Cardiac muscle cell (in vitro differentiated cells and primary cell): Measurements from ENCODE around the gene RTTN. TPM values are rescaled to one million over a fixed set of nuclear protein-coding genes. Genes with fewer than 3 reads are reported as not detected.

Experiments used
- DNase-seq, 2 donors: peaks; one replicate each; pipeline versions ENCODE4 v3.0.0 to v3.0.0-alpha.2; 2010 to 2017; ENCODE audit warnings: low read depth in 1 of 2, low spot score in 1 of 2
- H3K27ac ChIP-seq: fragments of 200-600 bp; sonication (generic); 2 replicates; pipeline ENCODE4 v1.5.1; 2016
- H3K27me3 ChIP-seq: fragments of 200-600 bp; sonication (generic); 2 replicates; pipeline ENCODE4 v1.6.0; 2016; ENCODE audit warnings: control low read depth
- H3K36me3 ChIP-seq: fragments of 200-600 bp; sonication (generic); 2 replicates; pipeline ENCODE4 v1.5.1; 2016; ENCODE audit warnings: control low read depth
- H3K4me1 ChIP-seq: fragments of 200-600 bp; sonication (generic); 2 replicates; pipeline ENCODE4 v1.8.1; 2017; ENCODE audit warnings: low read depth, mild to moderate bottlenecking, mixed run types
- H3K4me3 ChIP-seq: fragments of 200-600 bp; sonication (generic); 2 replicates; pipeline ENCODE4 v1.5.1; 2016; ENCODE audit warnings: mild to moderate bottlenecking
- H3K9me3 ChIP-seq: fragments of 200-600 bp; sonication (generic); 2 replicates; pipeline ENCODE4 v1.5.1; 2017; ENCODE audit warnings: low read depth, mild to moderate bottlenecking, control low read depth
- CTCF ChIP-seq: IDR thresholded peaks from 2 replicates; pipeline ENCODE4 v1.5.1; 2012; ENCODE audit warnings: low read depth, mild to moderate bottlenecking, low read length
- polyA plus RNA-seq: library from polyadenylated mRNA; unstranded; fragments of >200 nt; fragmentation: Nextera tagmentation; extraction: Ambion mirVana; gene quantifications from 2 replicates; pipeline ENCODE4 v1.2.1, GENCODE V29; 2016
- total RNA-seq: library from RNA; depleted of rRNA; stranded (reverse); fragments of >200 nt; gene quantifications from 2 replicates; pipeline ENCODE4 v1.2.3, GENCODE V29; 2016

Gene RTTN
- total and polyA plus RNA-seq, 2 experiments from 2014 or later: 4.7 to 21.7 TPM

DNA sequence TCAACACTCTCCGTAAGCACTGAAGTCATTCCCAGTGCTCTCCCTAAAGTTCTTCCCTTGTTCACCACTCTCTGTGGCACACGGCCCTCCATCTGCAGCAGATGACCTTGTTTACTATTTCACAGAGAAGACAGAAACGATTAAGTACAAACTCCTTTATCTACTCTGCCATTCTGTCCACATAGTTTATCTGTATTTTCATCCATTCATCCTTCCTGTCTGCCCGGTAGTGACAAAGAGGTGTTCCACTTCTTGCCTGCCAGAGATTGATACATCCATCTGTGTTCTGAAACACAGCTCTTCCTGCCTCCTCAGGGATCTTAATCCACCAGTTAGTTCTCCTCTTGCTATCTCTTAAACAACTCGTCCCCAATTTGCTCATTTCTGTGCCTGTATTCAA is 179.9 kb downstream of the RTTN start:
- Histone ChIP-seq H3K36me3 (peaks cover 9% of the 10 kb centered on the region), H3K4me3 (no peak overlapping the region), H3K27me3 (no peaks in the 10 kb centered on the region), H3K4me1 (peaks cover 5% of the 10 kb centered on the region), H3K9me3 (no peaks in the 10 kb centered on the region), H3K27ac (no peak overlapping the region)
- TF ChIP-seq CTCF: no peak
- DNase-seq: no peak

DNA sequence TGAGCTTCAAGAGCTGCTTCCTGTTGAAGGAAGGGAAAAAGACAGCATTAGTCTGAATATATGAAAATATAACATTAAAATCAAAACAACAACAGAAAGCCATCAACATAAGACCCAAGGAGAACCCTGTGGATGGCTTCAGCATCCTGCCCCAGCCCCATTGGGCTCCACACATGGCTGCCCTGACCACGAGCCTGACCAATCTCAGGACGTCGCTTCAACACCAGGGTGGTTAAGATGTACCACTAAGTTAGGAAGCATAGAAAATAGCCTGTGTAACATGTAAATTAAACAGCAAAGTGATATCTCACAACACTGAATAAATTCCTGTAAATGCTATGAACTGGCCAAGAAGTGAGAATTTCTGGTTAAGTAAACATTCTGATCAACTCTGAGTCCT is 180.7 kb downstream of the RTTN start:
- no peak for DNase-seq
- peaks cover 5% of the 10 kb centered on the region for H3K4me1 ChIP-seq
- no peak overlapping the region for H3K27ac ChIP-seq
- no peak overlapping the region for H3K4me3 ChIP-seq
- H3K36me3 ChIP-seq: peaks cover 9% of the 10 kb centered on the region
- H3K9me3 ChIP-seq: no peaks in the 10 kb centered on the region
- H3K27me3 ChIP-seq: no peaks in the 10 kb centered on the region
- no peak for TF ChIP-seq CTCF

DNA sequence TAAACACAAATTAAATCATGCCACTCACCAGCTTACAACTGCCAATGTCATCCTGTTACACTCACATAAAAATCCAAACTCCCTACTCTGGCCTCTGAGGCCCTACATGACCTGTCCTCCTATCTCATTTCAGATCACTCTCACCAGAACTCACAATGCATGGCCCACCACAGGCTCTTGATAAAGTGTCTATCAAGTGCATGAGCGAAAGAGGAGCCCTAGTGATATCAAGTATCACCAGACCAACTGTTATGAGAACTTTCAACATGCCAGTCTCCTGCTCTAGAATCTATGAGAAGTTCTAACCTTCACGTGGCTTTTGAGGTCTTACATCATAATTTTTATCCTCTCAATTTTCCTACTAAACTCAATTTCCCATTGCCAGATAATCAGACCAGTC is 181.4 kb downstream of the RTTN start:
- H3K9me3 ChIP-seq: no peaks in the 10 kb centered on the region
- no peak overlapping the region for H3K27ac ChIP-seq
- no peak overlapping the region for H3K4me3 ChIP-seq
- no peak for DNase-seq
- H3K4me1 ChIP-seq: peaks cover 6% of the 10 kb centered on the region
- peaks cover 5% of the 10 kb centered on the region for H3K36me3 ChIP-seq
- no peak for TF ChIP-seq CTCF
- H3K27me3 ChIP-seq: no peaks in the 10 kb centered on the region

- Histone ChIP-seq H3K27ac (no peak overlapping the region), H3K9me3 (no peaks in the 10 kb centered on the region), H3K4me3 (no peak overlapping the region), H3K36me3 (peaks cover 5% of the 10 kb centered on the region), H3K4me1 (peaks cover 13% of the 10 kb centered on the region), H3K27me3 (no peaks in the 10 kb centered on the region)
- DNase-seq: no peak
- TF ChIP-seq CTCF: no peak
Measured at GRCh38 chr18:70022636-70023035, 182.9 kb downstream of the RTTN start.

- Histone ChIP-seq H3K9me3 (no peaks in the 10 kb centered on the region), H3K27ac (no peak overlapping the region), H3K4me3 (no peak overlapping the region), H3K27me3 (no peaks in the 10 kb centered on the region), H3K36me3 (no peaks in the 10 kb centered on the region), H3K4me1 (peaks cover 13% of the 10 kb centered on the region)
- DNase-seq: no peak
- TF ChIP-seq CTCF: no peak
Measured at GRCh38 chr18:70021498-70021897, 184.0 kb downstream of the RTTN start.

DNA sequence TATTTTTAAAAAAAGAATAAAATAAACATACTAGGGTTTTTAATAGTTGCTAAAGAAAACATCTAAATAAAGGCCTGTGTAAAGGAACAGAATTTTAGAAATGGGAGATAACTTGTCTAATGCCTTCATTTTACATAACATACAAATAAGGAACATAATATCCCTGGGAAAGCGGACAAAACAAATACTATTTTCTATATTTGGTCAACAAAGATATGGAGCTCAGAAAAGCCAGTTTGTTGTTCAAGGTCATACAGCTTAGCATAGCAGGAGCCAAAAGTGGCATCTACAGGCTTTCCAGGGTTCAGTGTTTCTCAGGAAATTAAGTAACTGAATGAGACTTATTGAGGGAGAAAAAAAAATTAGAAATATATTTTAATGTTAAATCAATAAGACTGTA is 184.4 kb downstream of the RTTN start:
- no peaks in the 10 kb centered on the region for H3K9me3 ChIP-seq
- no peak for TF ChIP-seq CTCF
- no peak for DNase-seq
- no peaks in the 10 kb centered on the region for H3K27me3 ChIP-seq
- peaks cover 13% of the 10 kb centered on the region for H3K4me1 ChIP-seq
- no peaks in the 10 kb centered on the region for H3K36me3 ChIP-seq
- H3K4me3 ChIP-seq: no peak overlapping the region
- no peak overlapping the region for H3K27ac ChIP-seq
